ENCODE results near the gene SMC1A. TPM values are rescaled to one million over a fixed set of nuclear protein-coding genes. Genes with fewer than 3 reads are reported as not detected.
"Not testable (repeated sequence)": the region's sequence is repeated elsewhere in the genome, so short reads cannot be mapped to it uniquely, and the experiment has no call there.

The SMC1A gene
- total RNA-seq, 1 experiment from 2014 or later: 47.8 TPM

DNA sequence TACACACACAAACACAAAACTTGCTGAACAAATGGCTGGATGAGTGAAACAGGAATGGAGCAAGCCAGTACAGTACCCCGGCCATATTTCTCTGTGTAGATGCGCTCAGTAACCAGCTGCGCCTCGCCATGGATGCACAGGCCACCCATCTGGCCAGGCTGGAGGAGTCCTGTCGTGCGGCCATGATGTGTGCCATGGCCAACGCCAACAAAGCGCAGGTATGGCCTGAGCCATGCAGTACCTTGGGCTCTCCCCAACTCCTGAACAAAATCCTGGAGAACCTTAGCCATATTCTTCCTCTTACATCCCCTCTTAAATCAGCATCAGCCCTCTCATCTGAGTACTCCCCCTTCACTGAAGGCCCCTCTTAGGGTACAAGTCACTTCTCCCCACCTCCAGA is 7.3 kb upstream of the SMC1A start:
- DNase-seq (ENCODE audit: extremely low read depth, low read depth): no peak

- DNase-seq (ENCODE audit: extremely low read depth, low read depth): no peak
These were observed 430 bp upstream of the SMC1A start, which contains the start of gene RIBC1 for GRCh38 chrX:53422861-53423306. RIBC1 (plus strand) TSS chrX:53422873; CDS start chrX:53426277, 3,404 bp downstream.

DNA sequence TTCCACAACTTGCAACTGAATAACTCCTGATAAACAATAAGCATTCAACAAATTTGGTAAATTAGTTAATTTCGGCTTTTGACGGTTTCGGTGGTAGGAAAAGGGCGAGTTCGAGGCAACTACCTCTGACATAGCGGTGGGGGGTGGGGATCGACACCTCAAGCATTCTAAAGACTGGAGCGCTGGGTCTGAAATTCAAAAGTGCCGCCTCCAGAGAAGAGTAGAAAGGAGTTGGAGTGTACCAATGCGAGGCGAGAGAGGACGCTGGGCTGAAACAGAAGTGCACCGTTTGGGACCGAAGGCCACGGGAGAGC is 725 bp downstream of the SMC1A start:
- DNase-seq (ENCODE audit: extremely low read depth, low read depth): no peak

DNA sequence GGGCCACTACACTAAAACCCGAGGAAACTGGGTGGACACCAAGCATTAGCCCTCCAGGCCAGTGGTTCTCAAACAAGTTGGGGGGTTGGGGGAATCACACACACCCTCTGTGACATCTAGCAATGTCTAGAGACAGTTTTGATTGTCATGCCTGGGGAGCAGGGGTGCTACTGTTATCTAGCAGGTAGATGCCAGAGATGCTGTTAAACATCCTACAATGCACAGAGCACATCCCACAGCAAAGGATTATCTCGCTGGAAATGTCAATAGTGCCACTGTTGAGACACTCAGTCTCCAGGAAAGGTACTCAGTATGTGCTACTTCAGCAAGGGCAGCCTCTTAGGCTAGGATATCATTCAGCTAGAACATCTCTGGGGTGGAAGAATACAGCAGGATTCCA is 1.3 kb downstream of the SMC1A start:
- no peak for DNase-seq (ENCODE audit: extremely low read depth, low read depth)

DNA sequence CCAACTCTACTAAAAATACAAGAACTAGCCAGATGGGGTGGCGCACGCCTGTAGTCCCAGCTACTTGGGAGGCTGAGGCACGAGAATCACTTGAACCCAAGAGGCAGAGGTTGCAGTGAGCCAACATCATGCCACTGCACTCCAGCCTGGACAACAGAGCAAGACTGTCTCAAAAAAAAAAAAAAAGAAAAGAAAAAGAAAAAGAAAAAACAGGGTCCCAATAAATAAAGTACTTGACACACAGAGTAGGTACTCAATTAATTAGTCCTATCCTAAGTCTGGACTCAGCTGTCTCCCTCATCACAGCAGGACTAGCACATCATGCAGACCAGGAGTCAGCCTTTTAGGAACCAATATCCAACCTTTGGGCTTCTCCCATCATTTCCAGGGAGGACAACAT is 2.1 kb downstream of the SMC1A start:
- not testable (repeated sequence) for DNase-seq (ENCODE audit: extremely low read depth, low read depth)

- no peak for DNase-seq (ENCODE audit: extremely low read depth, low read depth)
These were observed 10.0 kb downstream of the SMC1A start for GRCh38 chrX:53412446-53412845.

- DNase-seq (ENCODE audit: extremely low read depth, low read depth): no peak
These were observed 18.9 kb downstream of the SMC1A start for GRCh38 chrX:53403535-53403934.

GRCh38 chrX:53398216-53398615 is 24.2 kb downstream of the SMC1A start:
- DNase-seq (ENCODE audit: extremely low read depth, low read depth): no peak

GRCh38 chrX:53395605-53396298 is 26.7 kb downstream of the SMC1A start:
- DNase-seq (ENCODE audit: extremely low read depth, low read depth): no peak

- no peak for DNase-seq (ENCODE audit: extremely low read depth, low read depth)
These were observed 38.9 kb downstream of the SMC1A start for GRCh38 chrX:53383376-53384076.

DNA sequence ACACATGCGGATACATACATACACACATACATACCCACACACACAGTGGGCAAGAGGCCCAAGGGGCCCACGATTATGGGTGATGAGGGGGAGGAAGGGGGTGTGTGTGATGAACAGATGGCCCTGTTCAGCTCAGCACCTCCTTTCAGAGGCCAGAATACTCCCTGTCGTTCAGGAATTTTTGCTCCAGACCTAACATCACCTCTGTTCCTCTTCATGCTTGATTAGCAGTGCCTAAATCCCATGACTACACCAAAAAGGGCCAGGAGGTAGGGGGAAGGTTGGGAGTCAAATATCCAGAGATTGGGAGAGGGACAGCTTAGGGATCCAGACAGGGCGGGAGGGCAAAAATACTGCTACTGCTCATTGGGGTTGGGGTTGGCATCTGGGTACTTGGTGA is 42.7 kb downstream of the SMC1A start:
- no peak for DNase-seq (ENCODE audit: extremely low read depth, low read depth)

DNA sequence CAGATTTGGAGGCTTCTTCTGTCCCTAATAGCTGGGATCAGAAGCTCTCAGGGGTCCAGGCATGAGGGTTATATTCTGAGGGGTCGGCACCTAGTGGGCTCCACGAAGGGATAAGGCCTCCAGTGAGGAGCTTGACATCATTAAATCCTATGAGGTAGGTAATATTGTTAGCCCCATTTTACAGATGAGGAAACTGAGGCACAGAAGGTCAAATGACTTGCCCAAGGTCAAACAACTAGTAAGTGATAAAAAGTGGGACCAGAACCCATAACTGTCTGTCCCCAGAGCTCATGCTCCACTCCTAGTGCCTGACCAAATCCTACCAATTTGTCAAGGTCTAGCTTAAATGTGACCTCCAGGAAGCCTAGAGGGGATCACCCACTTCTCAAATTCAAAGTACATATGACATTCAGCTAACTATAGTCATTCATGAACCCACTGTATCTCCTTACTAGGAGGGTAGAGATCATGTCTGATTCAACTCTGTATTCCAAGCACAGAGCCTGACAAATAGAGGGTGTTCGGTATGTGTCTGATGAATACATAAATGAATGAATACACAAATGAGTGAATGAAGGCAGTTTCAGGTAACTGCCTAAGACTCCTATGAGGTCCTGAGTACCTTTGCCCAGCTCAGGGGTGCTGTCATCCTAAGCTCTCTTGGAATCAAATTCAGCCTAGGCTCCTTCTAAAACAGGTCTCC is 43.3 kb downstream of the SMC1A start:
- no peak for DNase-seq (ENCODE audit: extremely low read depth, low read depth)

GRCh38 chrX:53377464-53377863 is 45.0 kb downstream of the SMC1A start:
- DNase-seq (ENCODE audit: extremely low read depth, low read depth): no peak

DNA sequence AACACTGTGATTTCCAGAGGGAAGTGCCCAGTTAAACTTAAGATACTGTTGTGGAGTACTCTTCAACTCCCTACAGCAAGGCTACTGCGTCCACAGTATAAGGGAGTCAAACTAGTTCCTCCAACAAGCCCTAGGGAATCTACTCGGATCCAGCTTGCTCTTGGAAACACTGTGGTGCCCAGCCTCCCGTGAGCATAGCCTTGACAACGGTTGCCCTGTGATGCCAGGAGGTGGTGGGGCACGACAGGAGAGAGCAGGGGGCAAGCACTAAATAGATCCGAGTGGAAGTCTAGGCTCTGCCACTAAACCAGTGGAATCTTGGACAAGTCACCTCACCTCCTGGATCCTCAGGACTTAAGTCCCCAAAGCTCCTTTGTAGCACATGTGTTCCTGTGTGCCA is 45.6 kb downstream of the SMC1A start:
- no peak for DNase-seq (ENCODE audit: extremely low read depth, low read depth)

DNA sequence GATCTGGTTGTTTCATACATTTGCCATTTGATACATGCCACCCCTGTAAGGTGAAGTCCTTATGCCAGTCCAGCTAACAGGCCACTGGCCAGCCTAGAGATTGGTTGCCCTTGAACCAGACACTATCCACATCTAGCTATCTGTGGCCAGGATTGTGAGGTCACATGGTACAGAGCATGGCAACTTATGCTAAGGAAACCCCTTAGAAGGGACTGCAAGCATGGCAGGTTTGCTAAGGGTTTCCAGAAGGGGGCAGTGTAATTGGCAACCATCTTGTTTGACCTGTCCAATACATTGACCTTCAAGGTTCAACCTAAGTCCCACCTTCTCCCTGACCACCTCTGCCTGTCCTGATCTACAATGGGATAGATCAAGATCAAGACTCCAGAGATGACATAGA is 47.5 kb downstream of the SMC1A start:
- no peak for DNase-seq (ENCODE audit: extremely low read depth, low read depth)

GRCh38 chrX:53374222-53374820 is 48.1 kb downstream of the SMC1A start:
- DNase-seq (ENCODE audit: extremely low read depth, low read depth): no peak

DNA sequence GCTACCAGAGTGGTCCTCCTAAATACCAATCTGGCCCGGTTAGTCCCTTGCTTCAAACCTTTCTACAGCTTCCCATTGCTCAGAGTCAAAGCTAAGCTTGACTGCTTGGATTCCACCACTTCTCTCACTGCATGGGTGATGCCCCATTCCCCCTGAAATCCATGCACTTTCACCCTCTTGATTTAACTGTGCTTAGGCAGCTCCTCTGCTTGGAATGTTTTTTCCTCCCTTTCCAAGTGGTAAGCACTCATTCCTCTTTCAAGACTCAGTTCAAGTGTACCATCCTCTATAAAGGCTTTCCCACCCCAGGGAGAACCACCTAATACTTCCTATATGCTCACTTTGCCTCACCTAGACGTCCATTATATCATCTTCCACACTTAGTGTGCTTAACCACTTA is 49.1 kb downstream of the SMC1A start:
- DNase-seq (ENCODE audit: extremely low read depth, low read depth): no peak

DNA sequence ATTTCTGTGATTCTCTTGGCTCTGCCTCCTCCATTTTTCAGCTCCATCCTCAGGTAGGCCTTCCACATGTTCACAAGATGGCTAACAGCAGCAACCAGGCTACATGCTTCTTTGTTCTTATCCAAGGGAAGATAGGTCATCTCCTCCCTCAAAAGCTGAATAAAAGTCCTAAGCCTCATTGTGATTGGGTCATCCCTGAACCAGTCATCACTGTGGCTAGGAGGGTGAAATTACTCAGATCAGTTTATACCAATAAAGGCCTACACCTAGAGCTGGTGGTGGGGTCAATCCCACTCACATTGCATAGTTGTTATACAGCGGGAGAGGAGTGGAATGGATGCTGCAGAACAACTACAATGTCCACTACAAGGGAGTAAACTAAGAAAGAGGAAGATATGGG is 56.0 kb downstream of the SMC1A start:
- DNase-seq (ENCODE audit: extremely low read depth, low read depth): not testable (repeated sequence)

- DNase-seq (ENCODE audit: extremely low read depth, low read depth): no peak
These were observed 60.0 kb downstream of the SMC1A start for GRCh38 chrX:53362449-53362848.

GRCh38 chrX:53357799-53358530 is 64.5 kb downstream of the SMC1A start:
- DNase-seq (ENCODE audit: extremely low read depth, low read depth): no peak

DNA sequence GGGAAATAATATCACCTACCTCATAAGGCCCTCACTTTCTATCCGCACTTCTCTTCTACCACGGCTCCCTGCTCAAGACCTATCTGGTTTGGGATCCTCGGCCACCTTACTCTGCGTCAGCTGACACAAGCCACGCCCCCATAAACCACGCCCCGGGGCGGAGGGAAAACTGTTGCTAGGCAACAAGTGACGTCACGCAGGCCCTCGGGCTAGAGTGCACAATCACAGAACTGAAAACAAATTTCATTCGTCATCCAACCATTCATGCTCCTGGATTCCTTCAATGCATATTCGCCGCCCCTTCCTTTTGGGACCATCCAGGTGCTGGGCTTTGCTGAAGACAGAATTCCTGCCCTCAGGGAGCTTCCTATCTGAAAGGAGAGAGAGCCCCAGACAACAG is 66.3 kb downstream of the SMC1A start:
- no peak for DNase-seq (ENCODE audit: extremely low read depth, low read depth)

All from NCI-H460 (cell line).